Left ventricle myocardium inferior (tissue), 1 donor: Measurements from ENCODE around the gene PRPF39. TPM values are rescaled to one million over a fixed set of nuclear protein-coding genes. Genes with fewer than 3 reads are reported as not detected.

Source experiments
- DNase-seq: peaks from one replicate; pipeline ENCODE4 v3.0.0-alpha.2; 2020
- H3K27ac ChIP-seq: fragments of 200-600 bp; replicated peaks from 2 replicates; pipeline ENCODE4 v1.8.0; 2021
- H3K27me3 ChIP-seq: fragments of 200-600 bp; 2 replicates; pipeline ENCODE4 v1.8.0; 2021; ENCODE audit warnings: low read depth
- H3K36me3 ChIP-seq: fragments of 200-600 bp; 2 replicates; pipeline ENCODE4 v1.8.0; 2021
- H3K4me1 ChIP-seq: fragments of 200-600 bp; 2 replicates; pipeline ENCODE4 v1.8.0; 2021
- H3K4me3 ChIP-seq: fragments of 200-600 bp; 2 replicates; pipeline ENCODE4 v1.8.0; 2021; ENCODE audit warnings: mild to moderate bottlenecking, moderate library complexity
- H3K9me3 ChIP-seq: fragments of 200-600 bp; replicated peaks from 2 replicates; pipeline ENCODE4 v1.8.0; 2021
- CTCF ChIP-seq: fragments of 200-600 bp; IDR thresholded peaks from 2 replicates; pipeline ENCODE4 v1.8.0; 2021; ENCODE audit warnings: antibody characterized with exemption, mild to moderate bottlenecking, borderline replicate concordance
- intact Hi-C: fragments of 100-400 bp; cut with micrococcal nuclease; formaldehyde crosslinking; loops from one replicate; pipeline ENCODE4 v1.11.0; 2022
- total RNA-seq: library from RNA; stranded (reverse); fragmentation: NEBNext Ultra II Directional; extraction: Animal tissue kit (Norgen Biotek cat#: 25700); gene quantifications from one replicate; pipeline ENCODE4 v1.2.1, GENCODE V29; 2021
- donor health status: DM: no; HTN: yes; CAD: no; lungs with severe emphysema.

PRPF39 gene
- total RNA-seq, 1 donor from 2014 or later, result 11.1 TPM

DNA sequence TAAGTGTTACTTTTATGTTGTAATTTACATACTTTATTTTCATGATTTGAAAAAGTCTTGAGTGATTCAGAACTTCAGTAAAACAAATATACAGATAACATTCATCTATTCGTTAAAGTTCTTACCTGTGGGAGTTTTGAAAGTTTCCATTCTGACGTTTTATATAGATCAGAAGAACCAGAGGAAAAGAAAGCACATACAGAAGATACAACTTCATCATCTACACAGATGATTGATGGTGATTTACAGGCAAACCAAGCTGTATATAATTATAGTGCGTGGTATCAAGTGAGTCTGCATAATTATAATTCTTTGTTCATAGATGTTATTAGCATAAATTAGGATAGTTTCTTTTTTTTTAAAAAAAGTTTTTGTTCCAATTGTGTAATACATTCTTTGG lies 30.4 kb downstream of the PRPF39 start:
- peaks cover 98% of the 10 kb centered on the region for H3K36me3 ChIP-seq
- H3K4me3 ChIP-seq, result no peak overlapping the region
- H3K4me1 ChIP-seq, result no peaks in the 10 kb centered on the region
- intact Hi-C loops, result no loop called here
- no peak for DNase-seq
- no peaks in the 10 kb centered on the region for H3K9me3 ChIP-seq
- no peaks in the 10 kb centered on the region for H3K27me3 ChIP-seq
- no peak for TF ChIP-seq CTCF
- H3K27ac ChIP-seq, result no peak overlapping the region

DNA sequence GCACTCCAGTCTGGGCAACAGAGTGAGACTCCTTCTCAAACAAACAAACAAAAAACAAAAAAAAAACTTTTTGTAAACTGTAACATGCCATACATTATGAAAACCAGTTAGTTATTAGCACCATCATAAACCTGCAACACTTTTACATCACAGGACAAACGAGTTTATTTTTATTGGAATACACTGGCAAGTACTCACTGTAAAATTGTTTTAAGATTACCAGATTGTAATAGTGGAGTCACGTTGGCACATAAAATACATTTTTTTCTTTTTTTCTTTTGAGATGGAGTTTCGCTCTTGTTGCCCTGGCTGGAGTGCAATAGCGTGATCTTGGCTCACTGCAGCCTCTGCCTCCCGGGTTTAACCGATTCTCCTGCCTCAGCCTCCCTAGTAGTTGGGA lies 34.7 kb downstream of the PRPF39 start:
- DNase-seq, result no peak
- TF ChIP-seq CTCF, result no peak
- no peak overlapping the region for H3K27ac ChIP-seq
- no peaks in the 10 kb centered on the region for H3K4me1 ChIP-seq
- H3K36me3 ChIP-seq, result peaks cover 97% of the 10 kb centered on the region
- intact Hi-C loops, result no loop called here
- H3K4me3 ChIP-seq, result no peak overlapping the region
- no peaks in the 10 kb centered on the region for H3K9me3 ChIP-seq
- no peaks in the 10 kb centered on the region for H3K27me3 ChIP-seq

DNA sequence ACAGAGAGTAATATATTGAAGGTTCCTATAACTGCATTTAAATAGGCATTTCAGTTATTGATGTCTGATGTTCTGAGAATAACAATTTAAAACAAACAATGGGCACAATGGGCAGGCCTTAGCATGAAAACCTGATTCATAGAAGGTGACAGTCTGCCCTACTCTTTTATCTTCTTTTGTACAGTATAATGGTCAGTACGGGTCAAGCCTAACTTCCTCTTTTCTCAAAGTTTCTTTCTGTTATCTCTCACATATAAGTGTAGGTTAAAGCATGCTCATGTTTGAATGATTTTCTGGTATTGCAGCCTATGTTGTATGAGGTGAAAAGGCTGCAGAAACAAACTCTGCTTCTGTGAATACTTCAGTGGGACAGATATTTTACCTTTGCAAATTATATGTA lies 36.2 kb downstream of the PRPF39 start:
- DNase-seq, result no peak
- H3K4me1 ChIP-seq, result no peaks in the 10 kb centered on the region
- no peaks in the 10 kb centered on the region for H3K27me3 ChIP-seq
- H3K4me3 ChIP-seq, result no peak overlapping the region
- no peak overlapping the region for H3K27ac ChIP-seq
- TF ChIP-seq CTCF, result no peak
- H3K9me3 ChIP-seq, result no peaks in the 10 kb centered on the region
- intact Hi-C loops, result no loop called here
- H3K36me3 ChIP-seq, result peaks cover 93% of the 10 kb centered on the region

DNA sequence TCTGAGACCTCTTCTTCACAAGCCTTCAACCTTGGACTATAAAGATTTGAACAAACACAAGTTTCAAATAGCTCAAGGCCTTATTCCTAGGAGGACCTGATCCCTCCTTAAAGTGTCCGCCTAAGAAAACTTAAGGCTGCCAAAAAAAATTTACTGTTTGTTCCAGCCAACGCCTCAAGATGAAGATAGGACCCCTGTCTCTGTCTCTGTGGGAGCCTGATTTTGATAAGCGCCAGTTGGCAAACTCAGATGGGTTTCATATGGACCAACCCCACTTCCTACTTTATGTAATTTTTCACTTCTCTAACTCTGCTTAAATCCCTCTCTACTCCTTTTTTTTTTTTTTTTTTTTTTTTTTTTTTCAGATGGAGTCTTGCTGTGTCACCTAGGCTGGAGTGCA lies 39.4 kb downstream of the PRPF39 start:
- no peaks in the 10 kb centered on the region for H3K27me3 ChIP-seq
- no peak overlapping the region for H3K27ac ChIP-seq
- no peaks in the 10 kb centered on the region for H3K9me3 ChIP-seq
- H3K4me3 ChIP-seq, result no peak overlapping the region
- peaks cover under 1% of the 10 kb centered on the region for H3K4me1 ChIP-seq
- H3K36me3 ChIP-seq, result peaks cover 89% of the 10 kb centered on the region
- intact Hi-C loops, result no loop called here
- no peak for DNase-seq
- TF ChIP-seq CTCF, result no peak

- H3K9me3 ChIP-seq, result no peaks in the 10 kb centered on the region
- peaks cover 24% of the 10 kb centered on the region for H3K4me1 ChIP-seq
- no peak overlapping the region for H3K27ac ChIP-seq
- no peaks in the 10 kb centered on the region for H3K27me3 ChIP-seq
- no peak overlapping the region for H3K4me3 ChIP-seq
- peaks cover 70% of the 10 kb centered on the region for H3K36me3 ChIP-seq
- no peak for TF ChIP-seq CTCF
- no peak for DNase-seq
- intact Hi-C loops, result no loop called here
Observed at GRCh38 chr14:45125754-45126153, 41.8 kb downstream of the PRPF39 start.
